Non-pigmented ciliary epithelial cell (primary cell): ENCODE measurements around the gene CST6.

Experiments
- DNase-seq: peaks from one replicate; pipeline ENCODE4 v3.0.0-alpha.2; 2010; ENCODE audit warnings: low read depth

CST6 gene

GRCh38 chr11:66011785-66012303 is at the start of gene CST6:
CST6 (plus strand) TSS chr11:66012008; CDS start chr11:66012045, 37 bp downstream.
- no peak for DNase-seq

- no peak for DNase-seq
Measured at GRCh38 chr11:65962141-65962564, 49.7 kb upstream of the CST6 start.

- no peak for DNase-seq
Measured at GRCh38 chr11:65964906-65965305, 46.9 kb upstream of the CST6 start.

GRCh38 chr11:65965986-65966762 is 45.6 kb upstream of the CST6 start:
- no peak for DNase-seq

GRCh38 chr11:65967329-65967934 is 44.4 kb upstream of the CST6 start:
- no peak for DNase-seq

GRCh38 chr11:65968600-65969482 is 43.0 kb upstream of the CST6 start:
- no peak for DNase-seq

- no peak for DNase-seq
Measured at GRCh38 chr11:65972116-65972515, 39.7 kb upstream of the CST6 start.

GRCh38 chr11:65973439-65974110 is 38.2 kb upstream of the CST6 start:
- DNase-seq, result no peak

- DNase-seq, result no peak
Measured at GRCh38 chr11:65975771-65976170, 36.0 kb upstream of the CST6 start.

GRCh38 chr11:65976216-65977176 is 35.3 kb upstream of the CST6 start:
- DNase-seq, result no peak

GRCh38 chr11:65977621-65978390 is 34.0 kb upstream of the CST6 start:
- DNase-seq, result no peak

GRCh38 chr11:65978391-65979238 is 33.2 kb upstream of the CST6 start:
- DNase-seq, result no peak

- no peak for DNase-seq
Measured at GRCh38 chr11:65979261-65979759, 32.5 kb upstream of the CST6 start.

- no peak for DNase-seq
Measured at GRCh38 chr11:65981101-65981740, 30.6 kb upstream of the CST6 start.

GRCh38 chr11:65981972-65982823 is 29.6 kb upstream of the CST6 start:
- DNase-seq, result no peak

GRCh38 chr11:65982824-65983588 is 28.8 kb upstream of the CST6 start:
- no peak for DNase-seq
